Measurements from ENCODE around the gene TMEM129.

DNA sequence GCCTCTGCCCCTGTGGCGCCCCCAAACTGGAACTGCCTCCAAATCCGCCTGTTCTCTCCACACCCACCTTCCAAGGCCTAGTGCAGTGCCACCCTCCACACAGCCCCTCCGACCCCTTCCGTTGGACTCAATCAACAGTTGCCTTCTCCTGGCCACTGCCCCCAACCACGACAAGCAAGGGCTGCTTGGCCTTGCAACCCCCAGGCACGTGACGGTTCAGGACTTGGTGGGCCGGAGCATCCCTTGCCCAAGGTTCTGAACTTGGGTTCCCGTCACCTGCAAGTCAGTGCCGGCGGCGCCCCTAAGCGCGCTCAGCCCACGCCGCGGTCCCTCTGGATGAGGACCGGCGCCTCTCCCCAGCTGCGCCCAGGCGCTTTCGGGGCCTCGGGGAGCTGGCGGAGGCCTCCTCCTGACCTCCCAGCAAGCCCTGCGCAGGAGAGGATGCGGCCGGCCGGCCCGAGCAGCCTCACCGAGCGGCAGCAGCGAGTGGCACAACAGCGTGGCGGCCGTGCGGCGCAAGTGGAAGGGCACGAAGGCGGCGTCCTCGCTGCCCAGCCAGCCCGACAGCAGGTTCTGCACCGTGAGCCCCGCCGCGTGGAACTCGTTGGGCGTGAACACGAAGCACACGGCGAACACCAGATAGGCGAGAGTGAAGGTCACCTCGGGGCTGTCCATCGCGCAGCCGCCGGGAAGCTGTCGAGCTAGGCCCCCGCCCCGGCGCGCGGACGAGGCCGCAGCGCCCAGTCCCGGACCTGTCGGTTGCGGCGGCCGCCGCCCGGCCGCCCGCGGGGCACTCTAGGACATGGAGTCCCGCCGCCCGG is 750 bp downstream of the TMEM129 start:
- TF ChIP-seq, protein P1, sequence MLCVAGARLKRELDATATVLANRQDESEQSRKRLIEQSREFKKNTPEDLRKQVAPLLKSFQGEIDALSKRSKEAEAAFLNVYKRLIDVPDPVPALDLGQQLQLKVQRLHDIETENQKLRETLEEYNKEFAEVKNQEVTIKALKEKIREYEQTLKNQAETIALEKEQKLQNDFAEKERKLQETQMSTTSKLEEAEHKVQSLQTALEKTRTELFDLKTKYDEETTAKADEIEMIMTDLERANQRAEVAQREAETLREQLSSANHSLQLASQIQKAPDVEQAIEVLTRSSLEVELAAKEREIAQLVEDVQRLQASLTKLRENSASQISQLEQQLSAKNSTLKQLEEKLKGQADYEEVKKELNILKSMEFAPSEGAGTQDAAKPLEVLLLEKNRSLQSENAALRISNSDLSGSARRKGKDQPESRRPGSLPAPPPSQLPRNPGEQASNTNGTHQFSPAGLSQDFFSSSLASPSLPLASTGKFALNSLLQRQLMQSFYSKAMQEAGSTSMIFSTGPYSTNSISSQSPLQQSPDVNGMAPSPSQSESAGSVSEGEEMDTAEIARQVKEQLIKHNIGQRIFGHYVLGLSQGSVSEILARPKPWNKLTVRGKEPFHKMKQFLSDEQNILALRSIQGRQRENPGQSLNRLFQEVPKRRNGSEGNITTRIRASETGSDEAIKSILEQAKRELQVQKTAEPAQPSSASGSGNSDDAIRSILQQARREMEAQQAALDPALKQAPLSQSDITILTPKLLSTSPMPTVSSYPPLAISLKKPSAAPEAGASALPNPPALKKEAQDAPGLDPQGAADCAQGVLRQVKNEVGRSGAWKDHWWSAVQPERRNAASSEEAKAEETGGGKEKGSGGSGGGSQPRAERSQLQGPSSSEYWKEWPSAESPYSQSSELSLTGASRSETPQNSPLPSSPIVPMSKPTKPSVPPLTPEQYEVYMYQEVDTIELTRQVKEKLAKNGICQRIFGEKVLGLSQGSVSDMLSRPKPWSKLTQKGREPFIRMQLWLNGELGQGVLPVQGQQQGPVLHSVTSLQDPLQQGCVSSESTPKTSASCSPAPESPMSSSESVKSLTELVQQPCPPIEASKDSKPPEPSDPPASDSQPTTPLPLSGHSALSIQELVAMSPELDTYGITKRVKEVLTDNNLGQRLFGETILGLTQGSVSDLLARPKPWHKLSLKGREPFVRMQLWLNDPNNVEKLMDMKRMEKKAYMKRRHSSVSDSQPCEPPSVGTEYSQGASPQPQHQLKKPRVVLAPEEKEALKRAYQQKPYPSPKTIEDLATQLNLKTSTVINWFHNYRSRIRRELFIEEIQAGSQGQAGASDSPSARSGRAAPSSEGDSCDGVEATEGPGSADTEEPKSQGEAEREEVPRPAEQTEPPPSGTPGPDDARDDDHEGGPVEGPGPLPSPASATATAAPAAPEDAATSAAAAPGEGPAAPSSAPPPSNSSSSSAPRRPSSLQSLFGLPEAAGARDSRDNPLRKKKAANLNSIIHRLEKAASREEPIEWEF (IDR thresholded peaks at IDR 0.05; ENCODE audit: insufficient replicate concordance, low read depth, low read length) = no peak
- no peak for TF ChIP-seq KDM1A (IDR thresholded peaks at IDR 0.05; ENCODE audit: borderline replicate concordance)
- TF ChIP-seq PAX5 (IDR thresholded peaks at IDR 0.05; ENCODE audit: borderline replicate concordance, low read depth, low read length) = 0 out of 2 replicates have a peak, but pooled peaks have one; percentile 14
- TF ChIP-seq CREB1 (IDR thresholded peaks at IDR 0.05; ENCODE audit: low read depth) = no peak
- TF ChIP-seq JUND (IDR thresholded peaks at IDR 0.05; ENCODE audit: low read depth, low read length) = no peak
- TF ChIP-seq NFXL1 (IDR thresholded peaks at IDR 0.05; ENCODE audit: borderline replicate concordance) = no peak
- TF ChIP-seq, protein P2, sequence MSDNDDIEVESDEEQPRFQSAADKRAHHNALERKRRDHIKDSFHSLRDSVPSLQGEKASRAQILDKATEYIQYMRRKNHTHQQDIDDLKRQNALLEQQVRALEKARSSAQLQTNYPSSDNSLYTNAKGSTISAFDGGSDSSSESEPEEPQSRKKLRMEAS (IDR thresholded peaks at IDR 0.05; ENCODE audit: low read depth, low read length) = no peak
- no peak for TF ChIP-seq CBFB (IDR thresholded peaks at IDR 0.05; ENCODE audit: low read depth)
- TF ChIP-seq NBN (IDR thresholded peaks at IDR 0.05) = no peak
- no peak for TF ChIP-seq SIX5 (IDR thresholded peaks at IDR 0.05; ENCODE audit: low read depth, low read length, severe bottlenecking)
- TF ChIP-seq, protein P3, sequence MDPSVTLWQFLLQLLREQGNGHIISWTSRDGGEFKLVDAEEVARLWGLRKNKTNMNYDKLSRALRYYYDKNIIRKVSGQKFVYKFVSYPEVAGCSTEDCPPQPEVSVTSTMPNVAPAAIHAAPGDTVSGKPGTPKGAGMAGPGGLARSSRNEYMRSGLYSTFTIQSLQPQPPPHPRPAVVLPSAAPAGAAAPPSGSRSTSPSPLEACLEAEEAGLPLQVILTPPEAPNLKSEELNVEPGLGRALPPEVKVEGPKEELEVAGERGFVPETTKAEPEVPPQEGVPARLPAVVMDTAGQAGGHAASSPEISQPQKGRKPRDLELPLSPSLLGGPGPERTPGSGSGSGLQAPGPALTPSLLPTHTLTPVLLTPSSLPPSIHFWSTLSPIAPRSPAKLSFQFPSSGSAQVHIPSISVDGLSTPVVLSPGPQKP (IDR thresholded peaks at IDR 0.05; ENCODE audit: low read depth, low read length) = no peak
- TF ChIP-seq NR2C2 (IDR thresholded peaks at IDR 0.05; ENCODE audit: borderline replicate concordance, control insufficient read depth, insufficient read length, low read depth) = no peak

All from GM12878 (cell line).